D341Med (cell line): Measurements from ENCODE around the gene RTL5.

ENCODE experiments used
- DNase-seq: peaks from one replicate; pipeline ENCODE4 v3.0.0; 2012; ENCODE audit warnings: low spot score

RTL5 gene

DNA sequence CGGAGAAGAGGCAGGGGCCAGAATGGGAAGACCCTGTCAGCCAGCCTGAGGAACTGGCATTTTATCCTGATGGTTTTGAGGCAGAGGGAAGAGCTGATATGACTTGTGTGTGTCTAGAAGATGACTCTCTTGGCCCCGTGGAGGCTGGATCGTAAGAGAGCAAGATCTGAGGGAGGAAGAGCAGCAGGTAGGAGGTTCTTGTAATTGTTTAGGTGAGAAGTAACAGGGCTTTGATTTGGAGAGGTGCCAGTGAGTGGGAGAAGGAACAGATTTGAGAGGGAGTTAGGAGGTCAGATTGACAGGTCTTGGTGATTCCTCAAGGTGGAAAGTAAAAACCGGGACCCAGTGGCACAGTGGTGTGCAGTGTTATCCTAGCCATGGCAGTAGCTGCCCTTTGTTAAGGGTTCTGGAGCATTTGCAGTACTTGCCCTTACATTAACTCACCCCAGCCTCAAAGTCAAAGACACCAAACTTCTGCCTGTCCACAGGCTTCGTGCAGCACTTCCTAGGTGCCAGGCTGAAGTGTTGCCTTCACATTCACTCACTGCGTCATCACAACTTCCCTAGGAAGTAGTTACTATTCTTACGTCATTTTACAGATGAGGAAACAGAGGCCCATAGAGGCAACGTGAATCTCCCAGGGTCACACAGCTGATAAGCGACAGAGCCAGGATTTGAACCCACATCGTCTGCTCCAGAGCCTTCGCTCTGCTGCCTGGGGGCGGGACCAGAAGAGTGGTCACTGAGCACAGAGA is 23.7 kb downstream of the RTL5 start:
- DNase-seq: no peak

DNA sequence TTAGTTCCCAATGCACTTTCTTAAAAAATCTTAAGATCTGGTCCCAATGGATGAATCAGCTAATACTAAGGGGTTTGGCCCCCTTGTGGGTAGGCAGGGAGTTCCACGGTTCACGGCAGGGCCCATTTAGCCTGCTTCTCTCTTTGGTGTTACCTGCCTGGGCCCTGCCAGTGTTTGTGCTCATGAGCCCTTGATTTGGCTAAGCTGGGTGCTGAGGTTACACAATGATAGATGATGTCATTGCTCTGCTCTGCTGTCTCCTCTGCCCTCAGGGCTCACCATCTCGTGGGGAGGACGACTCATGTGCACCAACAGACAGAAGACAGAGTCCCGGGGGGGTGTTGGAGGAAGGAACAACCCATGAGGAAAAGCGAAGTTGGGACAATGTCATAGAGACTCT is 24.4 kb downstream of the RTL5 start:
- no peak for DNase-seq

DNA sequence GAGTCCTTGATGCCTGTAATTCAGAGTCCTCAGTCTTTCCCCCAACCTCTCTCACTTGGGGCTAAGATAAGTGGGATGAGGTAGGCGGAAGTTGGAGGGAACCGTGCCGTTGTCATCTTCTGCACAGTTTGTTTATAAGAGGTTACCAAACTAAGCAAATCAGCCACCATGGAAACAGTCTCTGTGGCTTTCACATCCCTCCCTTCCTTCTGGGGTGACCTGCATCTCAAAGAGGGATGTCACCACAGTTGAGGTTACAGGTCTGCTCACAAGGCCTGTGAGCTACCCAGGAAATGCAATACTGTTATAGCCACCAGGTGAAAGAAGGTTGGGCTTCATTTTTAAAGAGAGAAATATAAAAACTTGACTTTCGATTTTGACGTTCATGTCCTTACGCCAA is 26.3 kb downstream of the RTL5 start:
- DNase-seq: no peak

DNA sequence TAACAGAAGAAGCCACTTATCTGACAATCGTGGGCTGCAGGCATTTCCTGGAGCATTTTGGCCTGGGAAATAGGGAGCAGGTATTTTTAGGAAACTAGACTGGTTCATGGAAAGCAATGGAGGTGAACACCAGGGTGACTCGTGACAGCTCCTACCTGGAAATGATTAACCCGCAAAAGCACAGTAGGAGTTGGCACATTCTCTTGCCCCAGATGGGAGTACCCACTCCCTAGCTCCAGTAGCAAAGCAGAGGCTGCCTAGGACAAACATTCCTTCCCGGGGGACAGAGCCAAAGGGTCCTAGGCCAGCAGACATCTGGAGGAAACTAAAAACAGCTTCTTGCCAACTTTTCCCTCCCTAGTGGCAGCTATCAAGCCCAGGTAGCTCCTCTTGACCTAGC is 29.0 kb downstream of the RTL5 start:
- no peak for DNase-seq

DNA sequence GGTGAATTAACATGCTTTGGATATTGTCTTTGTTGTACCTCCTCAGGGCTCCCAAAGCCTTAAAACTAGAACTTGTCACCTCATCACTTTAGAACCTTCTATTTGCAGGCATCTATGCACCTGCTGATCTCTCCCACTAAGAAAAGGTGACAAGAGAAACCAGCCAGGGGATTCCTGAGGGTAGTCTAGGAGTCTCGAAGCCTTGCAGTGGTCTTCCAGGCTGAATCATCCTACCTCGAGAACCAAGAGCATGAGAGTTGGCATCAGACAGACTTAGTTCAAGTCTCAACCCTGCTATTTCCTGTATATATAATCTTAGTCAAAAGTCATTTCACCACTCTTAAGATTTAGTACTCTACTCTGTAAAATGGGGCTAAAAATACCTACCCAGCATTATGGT is 29.6 kb downstream of the RTL5 start:
- DNase-seq: no peak

DNA sequence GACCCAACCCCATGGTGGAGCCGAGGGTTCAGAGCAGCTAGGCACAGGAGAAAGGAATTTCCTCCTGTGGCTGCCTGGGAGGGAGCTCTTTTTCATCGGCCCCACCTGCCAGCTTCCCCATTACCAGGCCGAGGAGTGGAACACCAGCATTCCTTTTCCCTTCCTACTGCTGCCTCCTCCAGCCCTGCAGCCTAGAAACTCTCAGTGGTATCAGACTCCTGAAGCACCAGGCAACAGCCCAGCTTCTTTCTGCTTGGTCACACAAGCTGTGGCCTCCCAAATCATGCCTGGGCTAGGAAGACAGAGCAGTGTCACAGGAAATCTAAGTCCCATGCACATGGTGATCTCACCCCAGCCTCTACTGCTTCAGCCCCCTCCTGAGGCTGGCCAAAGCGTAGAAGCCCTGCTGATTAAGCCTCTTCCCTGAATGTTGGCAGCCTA is 30.1 kb downstream of the RTL5 start:
- no peak for DNase-seq

DNA sequence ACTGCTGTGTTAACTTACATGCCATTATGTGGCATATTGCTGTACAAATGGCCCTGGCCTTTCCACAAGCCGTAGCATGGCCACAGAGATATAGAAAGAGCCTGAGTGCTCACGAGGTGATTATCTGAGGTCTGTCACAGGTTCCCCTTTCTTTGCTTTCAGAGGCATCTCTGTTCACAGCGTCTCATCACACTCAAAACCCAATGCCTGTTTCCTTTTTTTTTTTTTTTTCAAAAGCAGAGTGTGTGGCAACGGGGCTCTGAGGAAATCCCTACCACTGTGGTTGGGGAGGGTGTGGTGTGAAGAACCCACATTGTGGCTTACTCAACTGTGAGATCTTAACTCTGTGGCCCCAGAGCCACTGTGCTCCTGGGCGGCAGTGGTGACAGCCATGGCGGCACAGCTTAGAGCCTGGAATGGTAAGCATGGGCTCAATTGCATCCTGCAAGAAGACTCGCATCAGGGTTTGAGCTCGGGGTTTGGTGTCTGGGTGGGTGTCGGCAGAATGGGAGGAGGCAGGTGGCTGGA is 30.8 kb downstream of the RTL5 start:
- DNase-seq: no peak

DNA sequence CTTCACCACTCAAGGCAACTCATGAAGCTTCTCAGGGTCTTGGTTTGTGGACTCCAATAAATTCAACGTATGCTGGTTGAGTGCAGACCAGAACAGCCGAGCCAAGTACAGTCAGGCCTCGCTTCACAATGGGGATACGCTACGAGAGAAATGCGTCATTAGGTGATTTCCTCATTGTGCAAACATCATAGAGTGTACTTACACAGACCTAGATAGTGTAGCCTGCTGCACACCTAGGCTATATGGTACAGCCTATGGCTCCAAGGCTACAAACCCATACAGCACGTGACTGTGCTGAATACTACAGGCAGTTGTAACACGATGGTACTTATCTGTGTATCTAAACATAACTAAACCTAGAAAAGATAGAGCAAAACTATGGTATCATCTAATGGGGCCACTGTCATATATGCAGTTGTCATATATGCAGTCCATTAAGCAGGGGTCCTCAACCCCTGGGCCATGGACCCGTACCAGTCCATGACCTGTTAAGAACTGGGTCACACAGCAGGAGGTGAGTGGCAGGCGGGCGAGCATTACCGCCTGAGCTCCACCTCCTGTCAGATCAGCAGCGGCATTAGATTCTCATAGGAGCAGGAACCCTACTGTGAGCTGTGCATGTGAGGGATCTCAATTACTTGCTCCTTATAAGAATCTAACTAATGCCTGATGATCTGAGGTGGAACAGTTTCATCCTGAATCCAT is 31.5 kb downstream of the RTL5 start:
- DNase-seq: no peak

DNA sequence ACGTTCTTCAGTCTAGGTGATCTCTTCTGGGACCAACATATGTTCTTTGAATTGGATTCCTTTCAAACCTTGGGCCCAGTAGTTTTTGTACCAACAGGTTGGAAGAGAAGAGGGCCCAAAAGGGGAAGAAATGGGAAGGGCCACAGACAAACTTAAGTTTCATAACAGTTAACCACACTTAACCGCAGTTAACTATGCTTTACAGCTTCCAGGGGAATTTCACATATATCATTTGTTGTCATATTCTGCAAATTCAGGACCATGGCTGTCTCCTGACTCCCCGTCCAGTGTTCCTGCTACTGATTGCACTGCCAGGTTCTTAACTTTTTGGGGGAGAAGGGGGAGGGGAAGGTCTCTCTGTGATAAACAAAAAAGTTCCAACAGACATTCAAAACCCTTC is 34.6 kb downstream of the RTL5 start:
- DNase-seq: no peak

DNA sequence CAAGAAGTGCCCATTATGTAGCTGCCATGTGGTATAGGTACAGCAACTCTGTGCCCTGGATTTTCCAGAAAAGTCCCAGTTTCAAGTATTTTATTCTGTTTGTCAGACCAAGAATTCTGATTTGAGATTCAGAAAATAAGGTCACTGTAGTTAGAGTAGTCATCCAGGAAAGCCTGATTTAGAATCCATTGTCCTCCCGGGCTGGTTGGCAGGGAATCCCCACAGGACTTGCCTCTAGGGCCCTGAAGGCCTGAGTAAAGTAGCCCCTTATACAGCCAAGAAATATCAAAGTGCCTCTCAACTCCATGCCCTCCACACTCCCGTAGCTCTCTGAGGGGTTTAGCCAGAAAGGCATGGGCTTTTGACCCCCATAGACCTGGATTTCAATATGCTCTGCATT is 36.3 kb downstream of the RTL5 start:
- no peak for DNase-seq

DNA sequence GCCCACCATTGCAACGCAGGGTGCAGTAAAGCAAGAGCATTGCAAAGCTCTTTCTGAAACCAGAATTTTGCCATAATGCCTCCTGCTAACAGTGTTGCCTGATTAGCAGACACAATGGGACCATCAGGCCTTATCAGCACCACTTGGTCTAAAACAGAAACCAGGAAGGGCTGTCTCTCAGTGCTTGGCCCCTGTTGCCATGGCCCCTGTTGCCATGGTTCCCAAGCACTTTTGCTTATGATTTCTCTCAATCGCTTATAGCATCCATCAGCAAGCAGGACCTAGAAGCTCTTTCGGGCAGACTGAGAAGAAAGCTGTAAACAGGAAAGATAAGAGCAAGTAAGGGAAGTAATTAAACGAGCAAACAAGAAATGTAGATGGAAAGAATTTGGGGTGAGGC is 36.8 kb downstream of the RTL5 start:
- no peak for DNase-seq

DNA sequence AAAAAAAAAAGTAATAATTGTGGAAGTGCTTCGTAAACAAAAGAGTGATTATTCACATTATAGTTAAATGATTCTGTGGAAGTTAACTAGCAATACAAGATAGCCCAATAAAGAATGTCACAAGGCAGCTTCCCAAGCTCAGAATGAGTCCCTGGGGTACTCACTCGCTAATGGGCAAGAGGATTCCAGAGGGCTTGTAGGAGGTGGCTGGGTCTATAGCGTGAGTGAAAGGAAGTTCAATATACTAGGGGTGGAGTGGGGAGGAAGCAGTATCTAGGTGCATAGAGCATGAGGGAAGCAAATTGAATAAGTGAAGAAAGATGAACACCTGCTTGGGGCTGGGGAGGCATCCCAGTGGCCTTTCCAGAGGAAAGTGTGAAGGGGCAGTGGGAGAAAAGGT is 42.5 kb downstream of the RTL5 start:
- no peak for DNase-seq

DNA sequence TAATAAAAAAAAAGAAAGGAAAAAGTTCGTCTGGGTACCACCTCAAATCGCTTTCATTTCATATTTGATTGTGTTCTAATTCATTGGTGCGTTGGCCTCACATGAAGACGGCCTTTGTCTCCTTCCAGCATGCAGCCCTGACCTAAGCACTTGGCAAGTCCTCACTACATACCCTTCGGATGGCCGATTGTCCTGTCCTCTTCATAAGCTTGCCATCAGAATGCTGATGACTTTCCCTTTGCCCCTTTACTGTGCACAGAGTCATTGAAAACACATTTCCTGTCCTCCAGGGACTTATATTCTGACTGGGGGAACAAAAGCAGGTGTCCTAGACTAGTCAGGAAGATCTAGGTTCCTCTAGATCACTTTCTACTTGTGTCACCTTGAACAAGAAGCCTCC is 43.0 kb downstream of the RTL5 start:
- no peak for DNase-seq

DNA sequence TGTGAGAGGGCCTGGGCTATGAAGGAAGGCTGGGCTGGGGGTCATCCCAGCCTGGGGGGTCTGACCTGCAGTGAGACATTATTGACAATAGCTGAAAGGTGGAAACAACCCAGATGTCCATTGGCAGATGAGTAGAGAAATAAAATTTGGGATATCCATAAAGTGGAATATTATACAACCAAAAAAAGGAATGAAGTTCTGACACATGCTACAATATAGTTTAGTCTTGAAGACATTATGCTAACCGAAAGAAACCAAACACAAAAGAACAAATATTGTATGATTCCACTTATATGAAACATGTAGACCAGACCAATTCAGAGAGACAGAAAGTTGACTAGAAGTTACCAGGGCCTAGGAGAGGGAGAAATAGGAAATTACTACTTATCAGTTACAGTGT is 44.7 kb downstream of the RTL5 start:
- DNase-seq: no peak

DNA sequence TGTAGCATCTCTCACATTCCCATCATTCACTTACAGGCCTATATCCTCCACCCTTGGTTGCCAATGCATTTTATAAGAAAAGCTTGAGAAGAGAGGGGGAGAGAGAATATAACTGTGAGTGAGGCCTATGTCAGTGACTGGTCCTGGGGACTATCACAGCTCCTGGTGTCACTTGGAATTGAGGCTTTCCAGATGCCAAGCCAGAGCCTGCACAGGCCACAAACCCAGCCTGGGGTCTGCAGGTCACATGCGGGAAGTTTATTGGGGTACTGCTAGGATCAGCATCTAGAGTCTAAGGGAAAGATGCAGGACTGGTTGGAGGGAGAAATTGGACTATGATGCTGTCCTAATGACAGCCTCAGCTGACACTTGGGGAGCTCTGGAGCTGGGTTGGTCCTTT is 47.6 kb downstream of the RTL5 start:
- no peak for DNase-seq

DNA sequence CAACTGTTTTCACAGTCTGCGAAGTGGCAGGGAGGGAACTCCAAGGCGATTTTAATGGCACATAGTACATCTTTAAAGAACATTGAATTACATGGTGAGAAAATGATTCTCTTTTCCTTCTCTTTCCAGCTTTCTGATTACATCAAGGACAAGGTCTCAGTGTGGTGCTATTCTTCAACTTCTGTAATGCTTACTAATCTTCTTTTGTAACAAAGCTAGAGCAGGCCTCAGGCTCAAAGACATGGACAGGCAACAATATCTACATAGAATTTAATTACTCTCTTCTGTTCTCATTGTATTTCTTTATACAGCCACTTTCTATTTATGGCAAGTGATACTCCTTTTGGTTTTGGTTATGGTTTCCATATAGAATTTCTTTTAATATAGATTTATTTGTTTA is 48.4 kb downstream of the RTL5 start:
- no peak for DNase-seq

DNA sequence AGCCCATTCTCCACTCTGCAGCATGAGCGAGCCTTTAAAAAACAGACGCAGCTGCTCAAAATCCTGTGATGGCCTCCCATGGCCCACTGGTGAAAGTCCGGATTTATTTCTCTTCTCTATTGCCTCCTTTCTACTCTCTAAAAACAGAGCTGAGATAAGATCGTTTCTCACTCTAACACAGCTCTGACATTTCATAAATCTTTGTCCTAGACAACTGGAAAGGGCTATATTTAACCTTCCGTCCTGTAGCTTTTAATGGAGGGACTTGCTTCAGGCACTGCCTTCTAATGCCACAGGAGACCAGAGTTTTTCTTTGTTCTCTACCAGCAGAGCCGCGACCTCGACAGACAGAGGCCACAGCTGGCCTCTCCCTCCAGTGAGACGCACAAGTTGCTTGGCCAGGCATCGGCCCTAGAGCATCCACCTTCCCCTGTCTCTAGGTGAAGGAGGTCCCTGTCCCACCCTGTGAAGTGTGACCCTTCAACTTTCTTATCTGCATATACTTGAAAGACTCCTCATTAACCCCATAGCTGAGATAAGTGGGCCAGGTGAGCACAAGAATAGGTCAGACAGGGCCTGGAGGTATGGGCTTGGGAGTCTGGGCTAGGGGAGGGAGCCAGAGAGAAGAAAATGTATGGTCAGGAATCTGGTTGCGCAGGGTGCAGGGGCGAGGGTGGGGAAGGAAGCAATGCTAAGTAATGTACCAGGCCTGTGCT is 50.0 kb downstream of the RTL5 start:
- DNase-seq: no peak

DNA sequence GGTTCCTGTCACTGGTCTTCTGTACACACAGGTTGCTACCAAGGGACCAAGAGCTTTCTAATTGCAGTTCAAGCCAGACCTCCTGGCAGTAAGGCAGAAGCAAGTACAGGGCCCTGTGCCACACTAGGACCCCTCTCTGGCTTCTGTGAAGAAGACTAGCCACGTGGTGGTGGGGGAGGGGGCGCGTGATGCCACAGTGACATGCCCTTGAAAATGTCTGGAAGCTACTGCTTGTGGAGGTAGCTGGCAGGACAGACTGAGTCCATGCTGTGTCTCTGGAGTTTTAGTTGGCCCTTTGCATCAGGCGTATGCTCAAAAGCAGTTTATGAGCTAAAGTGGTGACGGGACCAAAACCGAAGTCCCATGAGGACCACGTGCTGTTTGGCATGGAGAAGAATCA is 50.9 kb downstream of the RTL5 start:
- DNase-seq: no peak

DNA sequence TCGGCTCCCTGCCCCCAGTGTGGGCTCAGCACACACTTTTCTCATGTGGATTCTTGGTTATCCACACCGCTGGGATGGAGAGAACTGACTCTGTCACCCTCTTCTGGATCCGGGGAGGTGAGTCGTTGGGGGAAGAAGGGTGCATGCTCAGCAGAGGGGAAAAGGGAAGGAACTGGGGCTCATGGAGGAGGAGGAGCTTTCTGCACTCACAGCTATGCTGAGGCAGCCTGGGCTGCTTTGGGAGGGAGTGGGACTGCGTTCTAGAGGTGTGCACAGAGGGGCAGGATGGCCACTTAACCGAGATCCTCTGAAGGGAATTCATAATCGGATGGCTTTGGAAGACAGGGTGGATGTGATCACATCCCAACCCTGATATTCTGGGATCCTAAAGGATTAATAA is 51.6 kb downstream of the RTL5 start:
- DNase-seq: no peak

DNA sequence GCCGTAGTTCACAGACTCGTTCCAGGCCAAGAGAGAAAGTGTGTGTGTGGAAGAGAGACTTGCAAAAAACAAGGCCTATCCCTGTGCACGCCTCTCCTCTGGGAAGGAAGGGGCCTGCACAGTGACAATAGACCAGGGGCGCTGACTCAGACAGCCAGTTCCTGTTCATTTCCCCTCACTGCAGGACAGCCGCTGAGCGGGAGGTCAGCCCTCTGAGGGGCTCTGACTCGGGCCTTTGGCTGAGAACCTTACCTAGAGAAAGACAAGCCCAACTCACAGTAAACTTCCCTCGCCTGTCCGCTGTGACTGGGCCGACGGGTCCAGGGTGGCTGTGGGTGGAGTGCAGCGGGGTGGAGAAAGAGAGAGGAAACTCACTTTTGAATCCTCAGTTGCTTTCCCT is 52.1 kb downstream of the RTL5 start:
- DNase-seq: no peak

DNA sequence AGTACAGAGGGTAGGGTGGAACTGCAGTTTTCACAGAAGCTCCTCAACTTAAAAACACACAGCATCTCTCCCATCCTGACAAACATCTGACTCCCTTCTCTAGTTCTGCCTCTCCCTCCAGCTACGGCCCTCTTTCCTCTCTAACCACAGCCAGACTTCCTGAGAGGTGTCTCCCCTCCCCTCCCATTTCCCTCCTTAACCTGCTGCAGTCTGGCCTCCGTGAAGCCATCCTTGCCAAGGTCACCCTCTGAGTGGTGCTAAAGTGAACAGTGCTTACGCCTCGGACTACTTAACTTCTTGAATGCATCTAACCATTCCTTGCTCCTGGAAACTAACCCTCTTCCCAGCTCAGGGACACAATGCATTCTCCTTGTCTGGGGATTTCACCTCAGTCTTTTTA is 53.3 kb downstream of the RTL5 start:
- DNase-seq: no peak
